Fibroblast of the conjunctiva (primary cell): ENCODE results near the gene TSC22D2.

Source experiments
- DNase-seq: peaks from one replicate; pipeline ENCODE4 v3.0.0-alpha.2; 2010; ENCODE audit warnings: low read depth

The TSC22D2 gene

DNA sequence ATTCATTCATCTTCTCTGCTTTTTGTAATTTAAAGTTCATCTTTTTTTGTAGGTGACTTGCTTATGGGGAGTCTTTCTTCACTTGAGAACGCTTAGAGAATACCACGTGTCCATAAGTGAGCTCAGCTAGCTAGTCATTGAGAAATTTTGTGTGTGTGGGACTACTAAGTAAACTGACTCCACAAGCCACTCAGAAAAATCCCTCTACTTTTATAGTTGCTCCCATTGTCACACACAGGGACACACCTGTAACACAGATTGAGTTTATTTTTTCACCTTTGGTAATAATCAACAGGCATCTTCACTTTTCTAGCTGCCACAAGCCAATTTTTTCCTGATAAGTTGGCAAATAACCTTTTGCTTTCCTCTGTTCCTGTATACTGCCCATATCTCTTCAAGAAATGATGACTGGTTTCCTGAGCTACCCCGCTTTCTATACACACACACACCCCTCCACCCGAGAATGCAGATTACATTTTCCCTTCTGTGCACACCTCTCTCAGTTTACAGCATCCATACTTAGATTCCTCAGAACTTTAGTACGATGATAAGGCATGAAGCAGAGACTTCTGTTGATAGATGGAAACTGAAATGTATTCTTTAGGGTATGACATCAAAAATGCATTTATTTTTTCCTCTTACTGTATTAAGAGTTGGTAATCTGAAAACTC, 4.6 kb downstream of the TSC22D2 start:
- DNase-seq: peak; percentile 62

- DNase-seq: no peak
These were observed 6.2 kb downstream of the TSC22D2 start for GRCh38 chr3:150414258-150414657.

DNA sequence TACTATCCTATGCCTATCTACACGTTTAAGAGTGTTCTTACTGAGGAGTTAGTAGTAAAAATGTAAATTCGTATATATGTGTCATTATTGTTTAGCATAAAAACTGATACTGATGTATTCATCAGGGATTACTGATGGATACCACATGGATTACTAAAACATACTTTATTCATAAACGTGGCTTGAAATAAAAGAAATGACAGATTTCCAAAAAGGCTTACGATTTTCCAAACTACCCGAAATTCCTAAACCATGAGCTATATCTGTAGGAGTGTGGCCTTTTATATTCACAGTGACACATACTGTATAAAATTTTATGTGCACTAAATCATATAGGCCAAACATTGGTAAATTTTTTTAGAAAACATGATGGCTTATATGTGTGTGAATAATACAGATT, 6.9 kb downstream of the TSC22D2 start:
- DNase-seq: no peak

DNA sequence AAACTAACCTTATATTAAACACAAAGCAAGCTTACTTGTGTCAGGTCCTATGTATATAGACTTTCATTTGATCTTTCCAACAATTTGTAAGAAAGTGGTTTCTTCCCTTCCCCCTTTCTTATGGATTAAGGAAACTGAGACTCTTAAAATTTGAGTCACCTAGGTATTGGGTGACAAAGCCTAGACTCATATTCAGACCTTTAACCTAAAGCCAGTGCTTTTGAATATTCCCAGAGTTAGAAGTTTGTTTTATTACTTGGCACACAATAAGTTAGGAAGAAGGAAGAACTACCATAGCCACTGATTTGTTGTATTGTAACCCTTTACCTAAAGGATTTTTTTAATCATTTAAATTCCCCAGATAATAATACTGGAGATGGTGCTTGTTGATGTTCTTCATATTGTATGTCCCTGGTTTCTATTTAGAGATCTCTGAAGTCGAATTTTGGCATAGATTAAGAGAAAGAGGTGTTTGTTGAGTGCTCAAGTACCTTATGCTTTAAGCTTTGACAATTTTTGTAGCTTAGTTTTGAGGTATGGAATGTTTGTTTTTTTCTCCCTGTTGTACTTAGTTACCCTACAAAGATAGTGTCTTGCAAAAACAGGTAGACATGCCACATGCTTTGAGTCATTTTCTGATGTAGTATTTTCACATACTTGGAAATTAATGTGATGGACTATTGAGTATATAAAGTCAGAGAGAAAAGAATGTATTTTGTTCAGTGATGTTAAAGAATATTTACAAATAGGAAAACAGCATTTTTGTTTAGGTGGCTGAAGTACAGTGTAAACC, 11.2 kb downstream of the TSC22D2 start:
- DNase-seq: no peak

DNA sequence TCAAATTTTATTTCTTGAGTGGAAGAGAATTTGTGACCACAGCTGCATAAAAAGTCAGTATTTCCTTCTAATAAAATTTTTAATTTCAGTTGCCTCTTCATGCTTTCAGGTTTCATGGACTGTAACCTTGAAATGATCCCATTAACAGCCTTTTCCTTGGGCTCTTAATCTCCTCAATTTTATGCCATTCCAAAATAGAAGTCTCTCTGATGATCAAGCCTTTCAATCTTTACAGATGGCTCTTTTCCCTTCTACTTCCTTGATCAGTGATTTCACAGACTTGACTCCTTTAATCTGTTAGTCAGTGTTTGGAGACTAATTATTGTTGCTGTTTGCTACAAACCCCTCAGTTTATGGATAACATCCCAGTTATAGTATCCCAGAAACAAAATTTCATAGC, 11.9 kb downstream of the TSC22D2 start:
- DNase-seq: no peak

DNA sequence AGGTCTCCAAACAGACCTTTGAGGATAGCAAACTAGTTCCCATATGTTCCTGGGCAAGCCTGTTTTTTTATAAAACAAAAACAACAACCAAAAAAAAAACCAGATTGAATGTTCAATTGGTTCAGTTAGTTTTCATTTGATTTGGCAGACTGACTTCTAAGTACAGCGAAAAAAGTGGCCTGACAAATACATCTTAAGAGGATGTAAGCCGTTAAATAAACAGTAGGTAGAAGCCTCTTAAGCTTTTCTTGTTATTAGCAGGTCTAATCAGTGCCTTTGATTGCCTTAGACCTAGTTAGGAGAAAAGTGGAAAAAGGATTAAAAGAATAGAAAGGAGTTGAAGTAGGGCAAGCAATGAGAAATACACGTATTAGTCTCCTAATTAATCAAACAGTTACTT, 13.2 kb downstream of the TSC22D2 start:
- DNase-seq: no peak

- DNase-seq: no peak
These were observed 13.9 kb downstream of the TSC22D2 start for GRCh38 chr3:150421799-150422548.

GRCh38 chr3:150422907-150423306, 14.8 kb downstream of the TSC22D2 start:
- DNase-seq: no peak

GRCh38 chr3:150423761-150424160, 15.7 kb downstream of the TSC22D2 start:
- DNase-seq: no peak

- DNase-seq: no peak
These were observed 18.2 kb downstream of the TSC22D2 start for GRCh38 chr3:150426292-150426691.

GRCh38 chr3:150428562-150428961, 20.5 kb downstream of the TSC22D2 start:
- no peak for DNase-seq

DNA sequence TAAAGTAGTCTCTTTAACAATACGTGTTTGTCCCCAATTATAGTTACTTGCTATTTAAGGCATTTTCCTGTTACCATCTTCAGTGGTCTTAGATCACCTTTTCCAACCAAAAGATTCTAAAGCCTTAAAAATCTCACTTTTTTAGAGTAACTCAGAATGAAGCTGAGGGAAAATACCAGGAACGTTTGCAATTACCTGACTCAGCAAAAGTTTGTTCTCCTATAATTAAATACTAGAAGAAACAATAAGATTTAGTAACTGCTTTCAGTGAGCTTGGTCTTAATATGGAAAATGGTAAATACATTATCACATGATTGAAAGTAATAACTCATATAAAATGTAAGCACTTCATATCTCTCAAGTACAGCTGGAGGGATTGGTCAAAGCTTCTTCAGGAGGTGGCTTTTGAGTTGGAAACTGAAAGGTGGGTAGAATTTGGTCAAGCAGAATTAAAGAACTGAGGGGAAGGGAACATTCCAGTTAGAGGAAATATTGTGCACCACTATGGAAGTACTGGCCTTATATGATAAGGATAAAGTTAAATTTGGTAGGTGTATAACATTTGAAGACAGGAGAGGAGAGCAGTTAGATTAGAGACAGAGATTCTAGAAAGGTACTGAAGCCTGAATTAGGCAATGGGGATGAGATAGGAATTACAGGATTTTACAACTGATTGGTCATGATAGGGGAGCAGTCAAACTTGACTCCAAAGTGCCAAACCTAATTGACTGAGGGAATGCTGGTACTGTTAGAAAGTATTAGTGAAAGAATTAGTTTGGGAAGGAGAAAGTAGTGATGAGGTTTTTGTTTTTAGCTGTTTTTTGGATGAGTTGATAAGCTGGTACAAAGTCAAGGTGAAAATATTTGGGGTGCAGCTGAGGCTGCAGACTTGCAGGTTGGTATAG, 21.9 kb downstream of the TSC22D2 start:
- DNase-seq: no peak

DNA sequence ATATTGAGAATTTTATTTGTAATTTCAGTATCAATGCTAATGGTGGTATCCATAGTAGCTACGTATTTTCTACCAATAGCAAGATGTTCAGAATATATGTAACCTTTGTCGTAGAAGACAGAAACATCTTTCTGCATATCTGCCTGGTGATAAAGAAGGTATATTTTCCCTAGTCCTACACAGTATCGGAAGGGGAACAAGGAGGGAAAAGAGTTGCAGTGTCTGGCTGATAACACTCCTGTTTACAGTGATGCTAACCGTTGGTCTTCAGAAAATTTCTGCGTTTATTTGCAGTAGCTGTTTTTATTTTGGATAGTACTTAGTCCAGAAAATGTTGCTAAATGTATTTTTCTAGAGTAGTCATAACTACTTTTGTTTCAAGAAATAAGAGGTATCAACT, 25.2 kb downstream of the TSC22D2 start:
- no peak for DNase-seq

GRCh38 chr3:150434234-150434633, 26.1 kb downstream of the TSC22D2 start:
- DNase-seq: no peak

DNA sequence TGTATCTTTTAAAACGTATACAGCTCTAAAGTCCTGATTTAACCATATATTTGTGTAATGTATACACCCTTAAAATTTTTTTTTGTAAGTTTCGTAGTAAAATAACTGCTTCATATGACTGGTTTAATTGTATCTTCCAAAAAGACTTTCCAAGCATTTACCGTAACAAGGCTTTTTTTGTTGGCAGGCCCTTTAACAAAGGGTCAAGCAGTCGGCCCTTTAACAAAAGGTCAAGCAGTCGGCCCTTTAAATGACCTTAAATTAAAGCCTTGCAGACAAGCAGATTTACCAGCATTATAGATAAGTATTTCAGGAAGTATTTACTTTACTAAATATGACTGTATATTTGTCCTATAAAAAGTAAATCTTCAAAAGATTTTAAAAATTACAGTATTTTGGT, 28.1 kb downstream of the TSC22D2 start:
- DNase-seq: no peak

DNA sequence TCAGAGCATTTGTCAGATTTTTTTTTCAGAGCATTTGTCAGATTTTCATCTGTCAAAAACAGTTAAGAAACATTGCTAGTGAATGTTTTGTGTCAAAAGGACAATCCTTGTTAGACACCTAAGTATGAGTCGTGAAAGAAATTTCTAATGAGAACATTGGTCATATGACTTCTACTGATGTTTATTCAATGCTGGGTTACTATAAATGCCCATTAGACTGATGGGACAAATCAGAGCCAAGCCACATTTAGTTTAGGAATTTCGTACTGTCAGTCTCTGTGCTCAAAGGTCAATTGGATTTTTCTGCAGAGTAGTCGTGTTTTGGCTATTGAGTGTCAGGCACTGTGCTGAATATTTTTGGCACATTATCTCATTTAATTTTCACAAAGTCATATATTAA, 31.6 kb downstream of the TSC22D2 start:
- DNase-seq: no peak

DNA sequence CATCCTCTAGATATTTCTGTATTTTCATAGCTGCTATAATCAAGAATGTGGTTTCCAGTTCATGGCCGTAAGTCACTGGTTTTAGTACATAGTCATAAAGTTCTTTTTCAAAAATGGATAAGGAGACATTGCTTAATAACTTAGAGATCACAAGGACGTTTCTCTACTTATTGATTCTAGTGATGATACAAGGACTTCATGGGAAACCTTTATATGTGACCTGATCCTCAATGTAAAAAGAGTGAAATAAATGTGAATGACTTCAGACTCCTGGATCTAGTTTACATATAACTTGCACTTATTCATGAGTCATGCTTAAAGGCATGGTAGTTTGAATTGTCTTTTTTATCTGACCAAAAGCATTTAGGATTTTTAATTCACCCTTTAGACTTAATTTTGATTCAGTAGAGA, 35.2 kb downstream of the TSC22D2 start:
- no peak for DNase-seq

- DNase-seq: no peak
These were observed 36.3 kb downstream of the TSC22D2 start for GRCh38 chr3:150444371-150444770.

- no peak for DNase-seq
These were observed 38.4 kb downstream of the TSC22D2 start for GRCh38 chr3:150446470-150446977.

GRCh38 chr3:150447084-150447483, 39.0 kb downstream of the TSC22D2 start:
- DNase-seq: no peak

- DNase-seq: no peak
These were observed 39.8 kb downstream of the TSC22D2 start for GRCh38 chr3:150447631-150448465.
